IMR-90 (cell line): ENCODE data around the gene THAP6. TPM values are rescaled to one million over a fixed set of nuclear protein-coding genes. Genes with fewer than 3 reads are reported as not detected.

Experiments used
- ATAC-seq: fragments of 200-7000 bp; cut with Tn5 transposase; 2 replicates; pipeline ENCODE4 v1.9.1; 2020; ENCODE audit warnings: low read depth, mild to moderate bottlenecking, moderate library complexity
- BruUV-seq: library from RNA; stranded (reverse); fragments of 400-500 nt; replicated peaks from 2 replicates; lab custom pipeline; 2021; lab: Mats Ljungman, UMichigan
- CTCF ChIA-PET: fragments of 300-600 bp; formaldehyde crosslinking; extraction: SDS; loops from one replicate; lab custom pipeline; 2021; ENCODE audit warnings: antibody characterized with exemption; lab: Yijun Ruan, JAX
- POLR2A ChIA-PET: fragments of 300-600 bp; sonication (Branson Sonifier 250); formaldehyde crosslinking; loops from one replicate; lab custom pipeline; 2022; ENCODE audit warnings: antibody characterized with exemption; ENCODE audit not compliant: unreplicated experiment; lab: Charles Lee
- DNase-seq: peaks from one replicate; pipeline ENCODE4 v3.0.0; 2013
- H2AFZ ChIP-seq: replicated peaks from 2 replicates; pipeline ENCODE3; 2013; ENCODE audit warnings: low read length, mild to moderate bottlenecking; ENCODE audit not compliant: poor library complexity
- H2AK5ac ChIP-seq: 2 replicates; pipeline ENCODE4 v1.6.1; 2013; ENCODE audit warnings: low read depth, low read length, inconsistent platforms
- H2AK9ac ChIP-seq: replicated peaks from 2 replicates; pipeline ENCODE3; 2013; ENCODE audit warnings: mild to moderate bottlenecking, low read depth, low read length, moderate library complexity; ENCODE audit not compliant: poor library complexity
- H2BK120ac ChIP-seq: 2 replicates; pipeline ENCODE4 v1.6.1; 2013; ENCODE audit warnings: low read depth, low read length, inconsistent platforms
- H2BK15ac ChIP-seq: 3 replicates; pipeline ENCODE4 v1.6.1; 2013; ENCODE audit warnings: low read depth, low read length, inconsistent platforms
- H2BK20ac ChIP-seq: 2 replicates; pipeline ENCODE4 v1.6.1; 2013; ENCODE audit warnings: low read depth, mild to moderate bottlenecking, inconsistent platforms, low read length, moderate library complexity
- H2BK5ac ChIP-seq: 2 replicates; pipeline ENCODE4 v1.6.1; 2013; ENCODE audit warnings: mild to moderate bottlenecking, low read depth, low read length, inconsistent platforms; ENCODE audit not compliant: poor library complexity, severe bottlenecking
- H3K14ac ChIP-seq: replicated peaks from 2 replicates; pipeline ENCODE4 v1.6.1; 2013; ENCODE audit warnings: low read depth, low read length, inconsistent platforms
- H3K18ac ChIP-seq: 2 replicates; pipeline ENCODE4 v1.6.1; 2013; ENCODE audit warnings: low read depth, low read length, control low read depth
- H3K23ac ChIP-seq: 2 replicates; pipeline ENCODE4 v1.6.1; 2013; ENCODE audit warnings: low read depth, low read length, inconsistent platforms
- H3K27ac ChIP-seq: 2 replicates; pipeline ENCODE4 v1.5.1; 2013; ENCODE audit warnings: mild to moderate bottlenecking, control low read depth, low read length; ENCODE audit not compliant: insufficient read depth
- H3K27me3 ChIP-seq: 2 replicates; pipeline ENCODE4 v1.6.1; 2013; ENCODE audit warnings: low read length; ENCODE audit not compliant: control insufficient read depth, insufficient read depth
- H3K36me3 ChIP-seq: 2 replicates; pipeline ENCODE4 v1.6.1; 2013; ENCODE audit warnings: low read length, mixed read lengths; ENCODE audit not compliant: control insufficient read depth, insufficient read depth
- H3K4ac ChIP-seq: 2 replicates; pipeline ENCODE4 v1.6.1; 2013; ENCODE audit warnings: low read depth, low read length, inconsistent platforms
- H3K4me1 ChIP-seq: 2 replicates; pipeline ENCODE4 v1.6.1; 2013; ENCODE audit warnings: low read length, mixed read lengths; ENCODE audit not compliant: control insufficient read depth, insufficient read depth
- H3K4me2 ChIP-seq: 2 replicates; pipeline ENCODE4 v1.6.1; 2013; ENCODE audit warnings: low read depth, mild to moderate bottlenecking, control low read depth, low read length, moderate library complexity
- H3K4me3 ChIP-seq: 2 replicates; pipeline ENCODE4 v1.5.1; 2013; ENCODE audit warnings: low read depth, mild to moderate bottlenecking, control low read depth, low read length, moderate library complexity; ENCODE audit not compliant: insufficient read depth
- H3K56ac ChIP-seq: 2 replicates; pipeline ENCODE4 v1.6.1; 2013; ENCODE audit warnings: low read length, inconsistent platforms; ENCODE audit not compliant: insufficient read depth; ENCODE audit errors: extremely low read depth
- H3K79me1 ChIP-seq, 2 experiments: 2 replicates each; pipeline ENCODE4 v1.6.1; 2013; ENCODE audit warnings: low read length in 2 of 2, inconsistent platforms in 1 of 2, low read depth in 1 of 2
- H3K9ac ChIP-seq: 2 replicates; pipeline ENCODE4 v1.6.1; 2013; ENCODE audit warnings: low read depth, low read length, control low read depth
- H3K9me1 ChIP-seq: 2 replicates; pipeline ENCODE4 v1.6.1; 2013; ENCODE audit warnings: low read length, inconsistent platforms; ENCODE audit not compliant: insufficient read depth
- H3K9me3 ChIP-seq: 2 replicates; pipeline ENCODE4 v1.6.1; 2013; ENCODE audit warnings: low read length; ENCODE audit not compliant: control insufficient read depth, insufficient read depth
- H4K20me1 ChIP-seq: 2 replicates; pipeline ENCODE4 v1.6.1; 2013; ENCODE audit warnings: low read length, inconsistent platforms; ENCODE audit not compliant: insufficient read depth
- H4K5ac ChIP-seq: 2 replicates; pipeline ENCODE4 v1.6.1; 2013; ENCODE audit warnings: mild to moderate bottlenecking, low read depth, low read length, control low read depth
- H4K8ac ChIP-seq, 2 experiments: 2 replicates each; pipeline ENCODE4 v1.6.1; 2013; ENCODE audit warnings: low read depth in 2 of 2, low read length in 2 of 2, control low read depth in 1 of 2, inconsistent platforms in 1 of 2
- H4K91ac ChIP-seq: 2 replicates; pipeline ENCODE4 v1.6.1; 2013; ENCODE audit warnings: low read depth, low read length, inconsistent platforms; ENCODE audit not compliant: insufficient read depth
- CEBPB ChIP-seq: IDR thresholded peaks from 2 replicates; pipeline ENCODE4 v1.6.1; 2012; ENCODE audit warnings: low read depth, low read length, improper control_type of control experiment
- MAFK ChIP-seq: IDR thresholded peaks from 2 replicates; pipeline ENCODE4 v1.6.1; 2012; ENCODE audit warnings: low read depth, low read length, improper control_type of control experiment
- MXI1 ChIP-seq: IDR thresholded peaks from 2 replicates; pipeline ENCODE4 v1.6.1; 2012; ENCODE audit warnings: low read depth, mild to moderate bottlenecking, low read length, moderate library complexity, borderline replicate concordance
- RAD21 ChIP-seq: IDR thresholded peaks from 2 replicates; pipeline ENCODE4 v1.6.1; 2012; ENCODE audit warnings: low read length, improper control_type of control experiment
- SMC3 ChIP-seq: fragments of 150-350 bp; IDR thresholded peaks from 2 replicates; pipeline ENCODE4 v1.6.1; 2016; ENCODE audit warnings: low read depth, mild to moderate bottlenecking, antibody characterized with exemption, low read length, moderate library complexity
- dilution Hi-C: fragments of 300-500 bp; cut with HindIII; formaldehyde crosslinking; loops from one replicate; pipeline ENCODE4 v1.14.3; 2018; ENCODE audit warnings: low sequenced_read_pairs; ENCODE audit not compliant: unreplicated experiment
- in situ Hi-C: fragments of 300-500 bp; cut with MboI; formaldehyde crosslinking; loops from 3 replicates; pipeline ENCODE4 v1.14.3; 2019; ENCODE audit warnings: low sequenced_read_pairs, inconsistent platforms, mixed read lengths
- intact Hi-C: fragments of 100-400 bp; cut with micrococcal nuclease; formaldehyde crosslinking; loops from 2 replicates; pipeline ENCODE4 v1.10.0; 2022
- polyA plus RNA-seq, 3 experiments: library from polyadenylated mRNA; depleted of rRNA; stranded (reverse); fragments of >200 nt; gene quantifications; 2 replicates each; pipeline ENCODE4 v1.2.3, GENCODE V29; 2012; ENCODE audit warnings: low replicate concordance in 1 of 3
- total RNA-seq: library from RNA; depleted of rRNA; stranded (reverse); fragments of >200 nt; gene quantifications from 2 replicates; pipeline ENCODE4 v1.2.3, GENCODE V29; 2012

The THAP6 gene
- total and polyA plus RNA-seq, 2 of the 4 experiments (the other 2 are of a cell fraction), result 6.3 to 7.0 TPM

DNA sequence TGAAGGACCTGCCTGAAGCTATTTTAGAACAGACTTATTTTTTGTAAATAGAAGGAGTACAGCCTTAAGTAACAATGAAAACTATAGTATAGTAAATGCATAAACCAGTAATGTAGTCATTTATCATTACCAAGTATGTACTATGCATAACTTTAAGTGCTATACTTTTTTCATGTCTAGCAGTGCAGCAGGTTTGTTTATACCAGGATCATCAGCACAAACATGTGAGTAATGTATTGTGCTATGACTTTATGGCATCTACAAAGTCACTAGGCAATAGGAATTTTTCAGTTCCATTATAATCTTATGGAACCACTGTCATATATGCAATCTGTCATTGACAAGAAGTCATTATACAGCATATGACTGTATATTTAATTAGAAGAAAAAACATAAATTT is 38.2 kb downstream of the THAP6 start:
- no peak overlapping the region for H4K5ac ChIP-seq
- no peak overlapping the region for H2BK20ac ChIP-seq
- H2AK9ac ChIP-seq, result no peak overlapping the region
- H2BK5ac ChIP-seq, result no peak overlapping the region
- TF ChIP-seq RAD21, result no peak
- no peak for TF ChIP-seq MAFK
- TF ChIP-seq MXI1, result no peak
- TF ChIP-seq CEBPB, result no peak
- no peak for TF ChIP-seq SMC3
- H2BK15ac ChIP-seq, result no peak overlapping the region
- peak; percentile 46 for ATAC-seq
- H3K4me3 ChIP-seq, result no peak overlapping the region
- no peak overlapping the region for H3K14ac ChIP-seq
- H3K36me3 ChIP-seq, result no peaks in the 10 kb centered on the region
- DNase-seq, result no peak
- H2BK120ac ChIP-seq, result no peak overlapping the region
- no peak overlapping the region for H3K4me2 ChIP-seq
- peaks cover 6% of the 10 kb centered on the region for H3K27me3 ChIP-seq
- no peak overlapping the region for H3K27ac ChIP-seq
- H4K91ac ChIP-seq, result no peak overlapping the region
- no peak overlapping the region for H3K9ac ChIP-seq
- no peaks in the 10 kb centered on the region for H4K20me1 ChIP-seq
- no peak overlapping the region for H3K56ac ChIP-seq
- no peaks in the 10 kb centered on the region for H3K79me1 ChIP-seq
- no peaks in the 10 kb centered on the region; the same call in 1 of the 2 replicates for H3K9me1 ChIP-seq
- no peak overlapping the region for H3K23ac ChIP-seq
- in situ Hi-C loops (no loop called here), intact Hi-C loops (no loop called here), dilution Hi-C loops (no loop called here)
- no TSS peak for BruUV-seq
- H3K4ac ChIP-seq, result no peak overlapping the region
- no peaks in the 10 kb centered on the region for H3K4me1 ChIP-seq
- H3K18ac ChIP-seq, result no peak overlapping the region
- H4K8ac ChIP-seq, result no peak overlapping the region
- POLR2A ChIA-PET, result no interaction called here
- CTCF ChIA-PET, result interaction anchor here (1.0 kb wide), 1 partner anchor 10 kb away, joined by 3 read pairs; no protein-coding TSS in a partner anchor
- no peak overlapping the region for H2AFZ ChIP-seq
- H2AK5ac ChIP-seq, result no peak overlapping the region
- H3K9me3 ChIP-seq, result no peaks in the 10 kb centered on the region
